ENCODE measurements around the gene RELN. TPM values are rescaled to one million over a fixed set of nuclear protein-coding genes. Genes with fewer than 3 reads are reported as not detected.

Gene RELN
- total RNA-seq, 2 donors from 2014 or later, result 3.9 to 8.5 TPM

DNA sequence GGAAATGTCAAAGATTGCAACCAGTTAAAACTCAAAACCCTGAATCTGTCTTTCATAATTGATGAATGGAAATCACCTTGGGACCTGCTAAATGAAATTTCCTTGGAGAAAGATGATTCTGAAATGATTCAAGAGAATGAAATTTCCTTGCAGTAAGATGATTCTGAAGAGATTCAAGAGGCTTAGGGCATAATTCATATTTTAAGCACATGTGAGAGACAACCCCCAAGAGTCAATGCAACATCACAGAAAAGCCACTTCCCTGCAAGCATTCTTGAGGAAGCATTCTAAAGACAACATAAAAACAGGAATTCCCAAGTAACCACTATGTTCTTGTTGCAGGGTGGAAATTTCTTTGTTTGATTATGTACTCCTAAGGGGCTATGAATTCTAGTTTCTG, 113.7 kb downstream of the RELN start:
- no peak overlapping the region for H3K9ac ChIP-seq (ENCODE audit: extremely low read depth, low read length, poor library complexity, severe bottlenecking)
- Mint-ChIP-seq H3K4me3 (no peak overlapping the region), H3K9me3 (no peaks in the 10 kb centered on the region)

DNA sequence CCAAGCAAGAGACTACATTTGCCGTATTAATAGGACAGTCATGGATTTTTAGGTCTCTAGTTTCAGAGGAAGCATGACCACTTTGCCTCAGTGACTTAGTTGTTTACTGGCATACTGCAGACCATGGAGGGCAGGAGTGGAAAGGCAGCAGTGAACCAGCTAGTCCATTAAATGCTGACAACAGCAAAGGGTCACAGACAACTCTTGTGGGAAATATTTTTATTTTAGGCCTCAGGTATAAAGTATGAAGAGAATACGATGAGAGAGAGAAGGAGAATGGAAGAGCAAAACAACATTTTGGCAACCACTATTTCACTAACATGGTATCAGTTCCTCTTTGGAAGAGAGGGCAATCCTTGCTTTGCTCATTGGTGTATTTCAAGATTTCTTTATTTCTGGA, 118.0 kb downstream of the RELN start:
- Histone ChIP-seq H3K36me3 (ENCODE audit: control insufficient read depth, insufficient read depth, low read length) (no peaks in the 10 kb centered on the region), H3K4me1 (ENCODE audit: control insufficient read depth, insufficient read depth, low read length) (no peaks in the 10 kb centered on the region), H3K27me3 (ENCODE audit: control insufficient read depth, insufficient read depth, low read length, poor library complexity, severe bottlenecking) (no peaks in the 10 kb centered on the region), H3K27ac (ENCODE audit: low read depth, low read length) (no peak overlapping the region), H3K9ac (ENCODE audit: extremely low read depth, low read length, poor library complexity, severe bottlenecking) (no peak overlapping the region), H3K4me3 (ENCODE audit: low read length) (no peak overlapping the region), H3K9me3 (ENCODE audit: control insufficient read depth, low read length) (no peaks in the 10 kb centered on the region)
- 89 to 94% methylated on average over 1 to 2 of the region's 2 CpGs for WGBS, 2 experiments (ENCODE audit: insufficient coverage in 1 of 2, insufficient read length in 1 of 2)
- Mint-ChIP-seq H3K9me3 (no peaks in the 10 kb centered on the region), H3K27me3 (ENCODE audit: insufficient read depth) (peaks cover 4% of the 10 kb centered on the region), H3K36me3 (ENCODE audit: low read depth) (no peaks in the 10 kb centered on the region), H3K4me1 (no peaks in the 10 kb centered on the region), H3K4me3 (no peak overlapping the region), H3K27ac (no peak overlapping the region)
- DNase-seq, result no peak
- TF ChIP-seq, protein P1, sequence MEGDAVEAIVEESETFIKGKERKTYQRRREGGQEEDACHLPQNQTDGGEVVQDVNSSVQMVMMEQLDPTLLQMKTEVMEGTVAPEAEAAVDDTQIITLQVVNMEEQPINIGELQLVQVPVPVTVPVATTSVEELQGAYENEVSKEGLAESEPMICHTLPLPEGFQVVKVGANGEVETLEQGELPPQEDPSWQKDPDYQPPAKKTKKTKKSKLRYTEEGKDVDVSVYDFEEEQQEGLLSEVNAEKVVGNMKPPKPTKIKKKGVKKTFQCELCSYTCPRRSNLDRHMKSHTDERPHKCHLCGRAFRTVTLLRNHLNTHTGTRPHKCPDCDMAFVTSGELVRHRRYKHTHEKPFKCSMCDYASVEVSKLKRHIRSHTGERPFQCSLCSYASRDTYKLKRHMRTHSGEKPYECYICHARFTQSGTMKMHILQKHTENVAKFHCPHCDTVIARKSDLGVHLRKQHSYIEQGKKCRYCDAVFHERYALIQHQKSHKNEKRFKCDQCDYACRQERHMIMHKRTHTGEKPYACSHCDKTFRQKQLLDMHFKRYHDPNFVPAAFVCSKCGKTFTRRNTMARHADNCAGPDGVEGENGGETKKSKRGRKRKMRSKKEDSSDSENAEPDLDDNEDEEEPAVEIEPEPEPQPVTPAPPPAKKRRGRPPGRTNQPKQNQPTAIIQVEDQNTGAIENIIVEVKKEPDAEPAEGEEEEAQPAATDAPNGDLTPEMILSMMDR (conservative IDR thresholded peaks at IDR 0.05), result no peak

More for the DNA sequence above, 113.7 kb downstream of the RELN start:
- Mint-ChIP-seq H3K4me1 (no peaks in the 10 kb centered on the region), H3K27ac (no peak overlapping the region), H3K27me3 (ENCODE audit: insufficient read depth) (peaks cover 3% of the 10 kb centered on the region), H3K36me3 (ENCODE audit: low read depth) (no peaks in the 10 kb centered on the region)
- Histone ChIP-seq H3K27ac (ENCODE audit: low read depth, low read length) (no peak overlapping the region), H3K4me1 (ENCODE audit: control insufficient read depth, insufficient read depth, low read length) (no peaks in the 10 kb centered on the region), H3K9me3 (ENCODE audit: control insufficient read depth, low read length) (no peaks in the 10 kb centered on the region), H3K27me3 (ENCODE audit: control insufficient read depth, insufficient read depth, low read length, poor library complexity, severe bottlenecking) (no peaks in the 10 kb centered on the region), H3K4me3 (ENCODE audit: low read length) (no peak overlapping the region), H3K36me3 (ENCODE audit: control insufficient read depth, insufficient read depth, low read length) (no peaks in the 10 kb centered on the region)
- TF ChIP-seq, protein P1 (conservative IDR thresholded peaks at IDR 0.05), result no peak
- DNase-seq, result no peak

GRCh38 chr7:103870664-103871063, 118.8 kb downstream of the RELN start:
- H3K9ac ChIP-seq (ENCODE audit: extremely low read depth, low read length, poor library complexity, severe bottlenecking), result no peak overlapping the region
- no peak for DNase-seq
- Mint-ChIP-seq H3K9me3 (no peaks in the 10 kb centered on the region), H3K27ac (no peak overlapping the region), H3K36me3 (ENCODE audit: low read depth) (no peaks in the 10 kb centered on the region), H3K4me1 (no peaks in the 10 kb centered on the region), H3K4me3 (no peak overlapping the region), H3K27me3 (ENCODE audit: insufficient read depth) (peaks cover 4% of the 10 kb centered on the region)
- H3K36me3 ChIP-seq (ENCODE audit: control insufficient read depth, insufficient read depth, low read length), result no peaks in the 10 kb centered on the region
- no peak overlapping the region for H3K4me3 ChIP-seq (ENCODE audit: low read length)
- H3K9me3 ChIP-seq (ENCODE audit: control insufficient read depth, low read length), result no peaks in the 10 kb centered on the region
- 86 to 89% methylated on average over 1 to 3 of the region's 3 CpGs for WGBS, 2 experiments (ENCODE audit: insufficient coverage in 1 of 2, insufficient read length in 1 of 2)
- no peak overlapping the region for H3K27ac ChIP-seq (ENCODE audit: low read depth, low read length)
- H3K27me3 ChIP-seq (ENCODE audit: control insufficient read depth, insufficient read depth, low read length, poor library complexity, severe bottlenecking), result no peaks in the 10 kb centered on the region
- H3K4me1 ChIP-seq (ENCODE audit: control insufficient read depth, insufficient read depth, low read length), result no peaks in the 10 kb centered on the region
- TF ChIP-seq, protein P1 (conservative IDR thresholded peaks at IDR 0.05), result no peak

All from endodermal cell (in vitro differentiated cells).